GM21381 (cell line): Measurements from ENCODE around the gene CSGALNACT2.

Experiments
- ATAC-seq: cut with Tn5 transposase; IDR thresholded peaks from one replicate; pipeline ENCODE4 v1.9.1; 2021; ENCODE audit warnings: mild to moderate bottlenecking, moderate library complexity; ENCODE audit not compliant: unreplicated experiment

Gene CSGALNACT2

DNA sequence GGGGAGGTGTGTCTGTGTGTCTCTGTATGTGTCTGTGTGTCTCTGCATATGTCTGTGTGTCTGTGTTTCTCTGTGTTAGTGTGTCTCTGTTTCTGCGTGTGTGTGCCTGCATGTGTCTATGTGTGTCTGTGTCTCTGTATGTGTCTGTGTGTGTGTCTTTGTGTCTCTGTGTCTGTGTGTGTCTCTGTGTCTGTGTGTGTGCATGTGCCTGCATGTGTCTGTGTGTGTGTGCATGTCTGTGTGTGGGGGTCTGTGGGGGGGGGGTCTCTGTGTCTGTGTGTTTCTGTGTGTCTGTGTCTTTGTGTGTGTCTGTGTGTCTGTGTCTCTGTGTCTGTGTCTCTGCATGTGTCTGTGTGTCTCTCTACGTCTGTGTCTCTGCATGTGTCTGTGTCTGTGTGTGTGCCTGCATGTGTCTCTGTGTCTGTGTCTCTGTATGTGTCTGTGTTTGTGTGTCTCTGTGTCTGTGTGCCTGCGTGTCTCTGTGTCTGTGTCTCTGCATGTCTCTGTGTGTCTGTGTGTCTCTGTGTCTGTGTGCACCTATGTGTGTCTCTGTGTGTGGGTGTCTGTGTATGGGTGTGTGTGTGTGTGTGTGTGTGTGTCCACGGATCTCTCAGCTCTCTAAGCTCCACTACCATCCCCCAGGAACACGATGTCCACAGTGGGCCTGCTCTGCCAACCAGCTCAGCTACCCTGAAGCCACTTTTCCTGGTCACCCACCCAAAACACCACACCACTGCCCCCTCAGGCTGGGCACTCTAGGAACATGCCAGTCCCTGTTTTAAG, 87.0 kb downstream of the CSGALNACT2 start:
- no peak for ATAC-seq

DNA sequence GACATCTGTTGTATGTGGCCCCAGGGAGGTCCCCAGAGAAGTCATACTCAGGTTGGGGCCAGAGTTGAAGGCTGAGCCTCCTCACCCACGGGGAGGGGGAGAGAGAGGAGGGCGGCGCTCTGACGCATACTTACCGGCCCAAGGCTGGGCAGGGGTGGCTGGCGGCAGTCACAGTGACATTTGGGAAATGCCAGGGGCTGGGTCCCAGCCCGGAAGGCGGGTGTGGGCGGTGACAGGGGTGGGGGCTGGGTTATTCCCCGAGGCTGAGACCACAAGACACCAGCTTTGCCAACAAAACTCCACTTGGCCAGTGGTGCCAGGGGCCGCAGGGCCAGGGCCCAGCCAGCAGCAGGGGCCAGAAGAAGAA, 87.5 kb downstream of the CSGALNACT2 start:
- ATAC-seq: no peak

GRCh38 chr10:43226441-43226840, 88.2 kb downstream of the CSGALNACT2 start:
- ATAC-seq: no peak

DNA sequence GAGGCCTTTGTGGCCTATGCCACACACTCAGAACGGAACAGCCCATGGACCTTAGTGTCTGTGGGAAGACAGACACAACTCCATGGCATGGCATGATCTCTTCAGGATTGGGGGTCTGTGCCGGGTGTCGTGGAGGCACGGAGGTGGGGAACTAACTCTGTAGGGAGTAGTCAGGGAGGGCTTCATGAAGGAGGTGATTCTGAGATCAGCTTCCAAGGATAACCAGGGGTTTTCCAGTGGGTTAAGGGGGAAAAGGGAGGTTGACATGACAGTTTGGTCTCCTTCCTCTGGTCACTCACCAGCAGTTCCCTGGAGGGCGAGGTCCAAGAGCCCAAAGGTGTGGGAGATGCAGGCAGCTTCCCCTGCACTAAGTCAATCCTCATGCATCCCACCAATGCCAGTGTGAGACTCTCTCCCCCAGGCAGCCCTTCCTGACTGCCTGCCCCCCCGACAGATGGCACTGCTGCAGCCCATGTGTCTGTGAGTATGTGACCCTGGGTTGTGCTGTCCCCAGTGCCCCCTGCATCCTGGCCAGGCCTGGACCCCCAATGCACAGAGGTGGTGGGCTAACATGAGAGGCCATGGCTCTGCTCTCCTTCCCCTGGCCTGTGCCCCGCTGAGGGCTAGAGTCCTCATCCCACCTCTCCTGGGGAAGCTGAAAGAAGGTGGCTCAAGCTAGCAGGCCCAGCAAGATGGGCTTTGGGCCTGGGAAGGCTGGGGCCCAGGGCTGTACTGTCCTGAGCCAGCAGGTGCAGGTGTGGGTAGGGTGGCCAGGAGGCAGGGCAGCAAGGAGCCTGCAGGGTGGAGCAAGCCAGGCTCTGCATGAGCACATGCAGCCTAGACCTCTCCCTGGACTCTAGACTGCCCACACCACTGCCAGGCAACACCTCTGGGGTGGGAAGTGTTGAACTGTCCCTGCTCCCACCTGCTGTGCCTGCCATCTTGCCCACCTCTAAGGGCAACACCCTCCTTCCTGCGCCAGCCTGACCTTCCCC, 88.9 kb downstream of the CSGALNACT2 start:
- no peak for ATAC-seq

DNA sequence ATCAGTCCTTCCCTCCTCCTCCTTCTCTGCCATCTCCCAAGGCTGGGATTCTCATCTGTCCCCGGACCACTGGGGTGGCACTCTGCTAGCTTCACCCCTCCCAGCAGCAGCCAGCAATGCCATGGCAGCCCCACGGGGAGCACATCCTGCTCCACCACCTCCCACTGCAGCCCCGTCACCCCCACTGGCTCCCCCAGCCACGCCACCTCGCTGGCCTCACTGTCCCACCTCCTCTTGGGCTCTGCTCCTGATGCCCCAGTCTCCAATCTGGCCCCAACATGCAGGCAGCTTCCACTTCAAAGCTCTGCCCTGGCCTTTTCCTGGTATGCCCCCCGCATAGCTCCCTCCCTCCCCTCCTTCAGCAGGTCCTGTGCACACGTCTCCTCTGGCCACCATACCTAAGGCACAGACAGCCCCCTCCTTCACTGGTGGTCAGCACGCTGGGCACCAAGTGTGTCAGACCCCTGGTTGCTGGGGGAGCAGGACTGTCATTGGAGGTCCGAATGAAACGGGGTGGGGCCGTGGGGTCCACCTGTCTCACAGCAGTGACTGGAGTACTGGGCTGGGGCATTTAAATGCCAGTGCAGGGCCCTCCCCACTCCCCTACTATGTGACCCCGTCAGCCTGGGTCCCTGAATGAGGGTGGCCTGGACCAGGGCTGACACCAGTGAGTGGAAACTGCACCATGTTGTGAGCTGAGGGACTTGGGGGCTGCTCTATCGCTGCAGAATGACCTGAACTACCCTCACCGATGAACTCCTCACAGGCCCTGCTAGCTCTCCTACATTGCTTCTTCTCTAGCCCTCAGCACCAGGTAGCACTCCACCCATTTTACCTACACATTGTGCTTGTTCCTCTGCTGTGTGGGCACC, 89.9 kb downstream of the CSGALNACT2 start:
- ATAC-seq: no peak

- no peak for ATAC-seq
Measured at GRCh38 chr10:43228783-43229207, 90.5 kb downstream of the CSGALNACT2 start.

- ATAC-seq: no peak
Measured at GRCh38 chr10:43229208-43230061, 91.2 kb downstream of the CSGALNACT2 start.

GRCh38 chr10:43230101-43230908, 92.1 kb downstream of the CSGALNACT2 start:
- no peak for ATAC-seq

- ATAC-seq: no peak
Measured at GRCh38 chr10:43230909-43231522, 92.8 kb downstream of the CSGALNACT2 start.

GRCh38 chr10:43231523-43232078, 93.4 kb downstream of the CSGALNACT2 start:
- ATAC-seq: no peak

- ATAC-seq: no peak
Measured at GRCh38 chr10:43233601-43234430, 95.6 kb downstream of the CSGALNACT2 start.

DNA sequence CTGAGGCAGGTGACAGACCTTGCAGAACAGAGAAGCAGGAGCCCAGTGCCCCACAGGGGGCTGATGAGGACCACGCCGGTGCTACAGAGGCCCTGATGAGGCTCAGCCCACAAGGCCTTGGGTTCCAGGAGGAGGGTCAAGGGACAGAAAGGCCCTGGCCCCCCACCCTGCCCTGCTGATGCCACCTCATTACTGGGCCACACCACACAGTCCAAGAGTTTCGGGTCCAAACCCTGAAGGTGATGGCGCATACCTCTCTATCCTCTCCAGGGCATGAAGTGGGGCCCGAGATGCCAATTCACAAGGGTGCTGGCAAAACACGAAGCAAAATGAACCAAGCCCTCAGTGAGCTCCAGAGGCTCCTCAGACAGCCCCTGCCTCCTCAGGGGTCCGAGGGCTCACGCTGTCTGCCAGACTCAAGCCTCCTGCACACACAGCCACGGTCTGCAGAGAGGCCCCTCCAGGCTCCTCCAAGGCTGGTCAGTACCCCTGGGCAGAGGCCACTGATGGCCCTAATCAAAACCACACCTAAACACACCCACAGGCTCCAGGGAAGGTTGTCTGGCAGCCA, 96.3 kb downstream of the CSGALNACT2 start:
- no peak for ATAC-seq
